OCI-LY3 (cell line): ENCODE data around the gene UBE2U.

Experiments used
- H2AFZ ChIP-seq: fragments of 200-600, 300-600 bp; shearing (Covaris generic); 2 replicates; pipeline ENCODE4 v1.6.0; 2014; ENCODE audit warnings: antibody characterized with exemption, low read depth, low read length
- H3K27ac ChIP-seq: fragments of 200-600, 300-600 bp; sonication (generic); 2 replicates; pipeline ENCODE4 v1.5.1; 2014; ENCODE audit warnings: mild to moderate bottlenecking, low read length, moderate library complexity, mixed read lengths
- H3K27me3 ChIP-seq: fragments of 200-600, 300-600 bp; sonication (generic); 2 replicates; pipeline ENCODE4 v1.6.1; 2014; ENCODE audit warnings: low read depth, low read length, mixed read lengths
- H3K36me3 ChIP-seq: fragments of 200-600, 300-600 bp; sonication (generic); replicated peaks from 2 replicates; pipeline ENCODE3; 2014; ENCODE audit warnings: low read depth, low read length, mixed read lengths
- H3K4me1 ChIP-seq: fragments of 300-600, 200-600 bp; sonication (generic); 2 replicates; pipeline ENCODE4 v1.6.1; 2014; ENCODE audit warnings: low read length, mixed read lengths
- H3K4me2 ChIP-seq: fragments of 200-600, 300-600 bp; sonication (generic); 2 replicates; pipeline ENCODE4 v1.6.1; 2014; ENCODE audit warnings: low read length, mixed read lengths
- H3K4me3 ChIP-seq: fragments of 300-600, 200-600 bp; sonication (generic); 2 replicates; pipeline ENCODE4 v1.5.1; 2014; ENCODE audit warnings: antibody characterized with exemption, mild to moderate bottlenecking, low read length, moderate library complexity
- H3K79me2 ChIP-seq: fragments of 300-600, 200-600 bp; shearing (Covaris generic); 2 replicates; pipeline ENCODE4 v1.6.1; 2014; ENCODE audit warnings: mild to moderate bottlenecking, low read length, mixed read lengths
- H3K9ac ChIP-seq: fragments of 300-600, 200-600 bp; shearing (Covaris generic); 2 replicates; pipeline ENCODE4 v1.6.0; 2014; ENCODE audit warnings: mild to moderate bottlenecking, low read length, moderate library complexity
- H3K9me3 ChIP-seq: fragments of 200-600, 300-600 bp; shearing (Covaris generic); 2 replicates; pipeline ENCODE4 v1.6.1; 2014; ENCODE audit warnings: low read length, mixed read lengths; ENCODE audit not compliant: insufficient read depth
- H4K20me1 ChIP-seq: fragments of 200-600, 300-600 bp; sonication (generic); 2 replicates; pipeline ENCODE4 v1.6.1; 2016; ENCODE audit warnings: low read length, mixed read lengths; ENCODE audit not compliant: insufficient read depth
- EZH2phosphoT487 ChIP-seq: fragments of 200-600 bp; shearing (Covaris generic); IDR thresholded peaks from 2 replicates; pipeline ENCODE4 v1.6.1; 2018; ENCODE audit warnings: antibody characterized with exemption, mixed run types, low read depth
- TF ChIP-seq, protein P1 (sequence below): fragments of 200-600, 300-600 bp; sonication (generic); IDR thresholded peaks from 2 replicates; pipeline ENCODE4 v1.5.1; 2014; ENCODE audit warnings: antibody characterized with exemption, low read length, low read depth

The UBE2U gene

DNA sequence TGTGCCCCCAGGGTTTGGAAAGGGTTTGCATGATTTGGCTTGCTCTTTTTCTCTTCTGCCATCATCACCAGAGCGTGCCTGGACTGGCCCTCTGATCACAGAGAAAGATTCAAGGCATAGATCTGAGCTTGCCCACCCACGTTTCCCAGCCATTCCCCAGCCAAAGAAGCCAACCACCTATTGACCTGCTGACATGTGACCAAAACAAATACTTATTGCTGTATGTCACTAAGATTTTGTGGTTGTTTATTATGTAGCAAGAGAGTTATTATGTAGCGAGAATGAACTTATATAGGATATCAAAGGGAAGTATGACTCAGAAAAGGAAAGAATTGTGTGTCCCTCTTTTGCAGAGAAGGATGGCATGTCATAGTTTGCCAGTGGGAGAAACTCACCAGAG is 59.9 kb downstream of the UBE2U start:
- Histone ChIP-seq H3K4me1 (peaks cover 12% of the 10 kb centered on the region), H2AFZ (no peak overlapping the region), H3K4me3 (no peak overlapping the region), H3K27me3 (peaks cover 8% of the 10 kb centered on the region; the same call in 1 of the 2 replicates), H3K4me2 (no peak overlapping the region), H4K20me1 (no peaks in the 10 kb centered on the region), H3K79me2 (no peaks in the 10 kb centered on the region), H3K9me3 (no peaks in the 10 kb centered on the region), H3K36me3 (no peaks in the 10 kb centered on the region), H3K27ac (no peak overlapping the region), H3K9ac (no peak overlapping the region)
- TF ChIP-seq, protein P1, sequence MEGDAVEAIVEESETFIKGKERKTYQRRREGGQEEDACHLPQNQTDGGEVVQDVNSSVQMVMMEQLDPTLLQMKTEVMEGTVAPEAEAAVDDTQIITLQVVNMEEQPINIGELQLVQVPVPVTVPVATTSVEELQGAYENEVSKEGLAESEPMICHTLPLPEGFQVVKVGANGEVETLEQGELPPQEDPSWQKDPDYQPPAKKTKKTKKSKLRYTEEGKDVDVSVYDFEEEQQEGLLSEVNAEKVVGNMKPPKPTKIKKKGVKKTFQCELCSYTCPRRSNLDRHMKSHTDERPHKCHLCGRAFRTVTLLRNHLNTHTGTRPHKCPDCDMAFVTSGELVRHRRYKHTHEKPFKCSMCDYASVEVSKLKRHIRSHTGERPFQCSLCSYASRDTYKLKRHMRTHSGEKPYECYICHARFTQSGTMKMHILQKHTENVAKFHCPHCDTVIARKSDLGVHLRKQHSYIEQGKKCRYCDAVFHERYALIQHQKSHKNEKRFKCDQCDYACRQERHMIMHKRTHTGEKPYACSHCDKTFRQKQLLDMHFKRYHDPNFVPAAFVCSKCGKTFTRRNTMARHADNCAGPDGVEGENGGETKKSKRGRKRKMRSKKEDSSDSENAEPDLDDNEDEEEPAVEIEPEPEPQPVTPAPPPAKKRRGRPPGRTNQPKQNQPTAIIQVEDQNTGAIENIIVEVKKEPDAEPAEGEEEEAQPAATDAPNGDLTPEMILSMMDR = no peak
- TF ChIP-seq EZH2phosphoT487 = no peak

DNA sequence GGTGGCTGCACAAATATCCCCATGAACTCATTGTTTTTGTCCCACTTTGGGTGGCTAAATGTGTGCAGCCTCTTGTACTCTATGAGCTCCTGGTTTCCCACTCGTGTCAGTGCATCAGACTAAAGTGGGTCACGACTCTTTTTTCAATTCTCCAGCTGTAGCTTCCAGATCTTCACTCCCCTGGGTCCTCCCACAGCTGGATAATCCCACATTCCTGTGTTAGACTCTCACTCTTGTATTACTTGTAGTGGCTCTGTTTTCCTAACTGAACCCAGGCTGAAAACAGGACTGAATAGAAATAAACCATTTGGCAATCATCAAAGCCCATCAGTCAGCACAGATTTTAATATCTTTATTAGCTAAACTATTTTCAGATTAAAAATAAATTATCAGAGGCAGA is 60.4 kb downstream of the UBE2U start:
- Histone ChIP-seq H2AFZ (no peak overlapping the region), H3K36me3 (no peaks in the 10 kb centered on the region), H3K79me2 (no peaks in the 10 kb centered on the region), H3K9me3 (no peaks in the 10 kb centered on the region), H3K9ac (no peak overlapping the region), H4K20me1 (no peaks in the 10 kb centered on the region), H3K27ac (no peak overlapping the region), H3K4me2 (no peak overlapping the region), H3K4me1 (peaks cover 12% of the 10 kb centered on the region), H3K4me3 (no peak overlapping the region), H3K27me3 (peaks cover 8% of the 10 kb centered on the region; the same call in 1 of the 2 replicates)
- TF ChIP-seq, protein P1 = no peak
- TF ChIP-seq EZH2phosphoT487 = no peak

DNA sequence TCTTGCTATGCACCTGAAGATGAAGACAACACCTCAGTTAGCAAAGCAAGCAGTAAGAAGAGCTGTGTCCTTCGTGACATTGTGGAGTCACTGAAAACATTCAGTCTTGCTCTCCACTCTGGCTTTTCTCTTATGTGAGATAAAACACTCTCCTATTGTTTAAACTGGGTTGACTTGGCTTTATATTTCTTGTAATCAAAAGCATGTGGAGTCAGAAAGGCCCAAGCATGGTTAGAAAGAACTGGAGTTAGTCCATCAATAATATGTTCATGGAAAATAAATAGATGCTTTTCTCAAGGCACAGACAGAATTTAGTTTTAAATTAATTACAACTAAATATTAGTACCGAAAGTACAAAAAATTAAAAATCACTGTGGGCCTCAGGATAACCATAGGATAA is 61.7 kb downstream of the UBE2U start:
- Histone ChIP-seq H3K9me3 (no peaks in the 10 kb centered on the region), H3K27me3 (peaks cover 8% of the 10 kb centered on the region; the same call in 1 of the 2 replicates), H3K9ac (no peak overlapping the region), H2AFZ (no peak overlapping the region), H3K4me3 (no peak overlapping the region), H3K4me1 (peaks cover 12% of the 10 kb centered on the region), H3K4me2 (no peak overlapping the region), H3K79me2 (no peaks in the 10 kb centered on the region), H3K36me3 (no peaks in the 10 kb centered on the region), H3K27ac (no peak overlapping the region), H4K20me1 (no peaks in the 10 kb centered on the region)
- no peak for TF ChIP-seq EZH2phosphoT487
- TF ChIP-seq, protein P1 = no peak

DNA sequence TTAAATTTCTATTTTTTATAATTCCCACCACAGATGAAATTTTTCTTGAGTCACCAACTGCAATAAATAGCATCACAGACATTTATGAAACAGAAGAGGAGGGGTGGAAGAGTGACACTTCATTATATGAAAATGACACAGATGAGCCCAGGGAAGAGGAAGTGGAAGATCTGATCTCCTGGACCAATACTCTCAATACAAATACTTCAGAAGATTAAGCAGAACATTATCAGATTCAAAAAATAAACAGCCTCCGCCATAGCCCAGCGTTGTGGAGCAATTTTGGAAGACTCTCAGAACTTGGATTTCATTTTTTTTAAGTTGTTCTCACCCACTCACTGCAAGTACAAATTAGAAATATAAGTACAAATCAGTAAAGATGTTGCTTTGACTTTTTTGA is 63.6 kb downstream of the UBE2U start:
- no peaks in the 10 kb centered on the region for H3K36me3 ChIP-seq
- no peaks in the 10 kb centered on the region for H3K79me2 ChIP-seq
- H3K9ac ChIP-seq = no peak overlapping the region
- peak overlapping the region; percentile 46 for H3K4me2 ChIP-seq
- H3K9me3 ChIP-seq = no peaks in the 10 kb centered on the region
- no peak overlapping the region for H2AFZ ChIP-seq
- no peak overlapping the region for H3K27ac ChIP-seq
- H4K20me1 ChIP-seq = no peaks in the 10 kb centered on the region
- no peaks in the 10 kb centered on the region; the same call in 1 of the 2 replicates for H3K27me3 ChIP-seq
- no peak for TF ChIP-seq EZH2phosphoT487
- TF ChIP-seq, protein P1 = no peak
- peaks cover 12% of the 10 kb centered on the region for H3K4me1 ChIP-seq
- no peak overlapping the region for H3K4me3 ChIP-seq
